Measurements from ENCODE around the gene KDM5B.

DNA sequence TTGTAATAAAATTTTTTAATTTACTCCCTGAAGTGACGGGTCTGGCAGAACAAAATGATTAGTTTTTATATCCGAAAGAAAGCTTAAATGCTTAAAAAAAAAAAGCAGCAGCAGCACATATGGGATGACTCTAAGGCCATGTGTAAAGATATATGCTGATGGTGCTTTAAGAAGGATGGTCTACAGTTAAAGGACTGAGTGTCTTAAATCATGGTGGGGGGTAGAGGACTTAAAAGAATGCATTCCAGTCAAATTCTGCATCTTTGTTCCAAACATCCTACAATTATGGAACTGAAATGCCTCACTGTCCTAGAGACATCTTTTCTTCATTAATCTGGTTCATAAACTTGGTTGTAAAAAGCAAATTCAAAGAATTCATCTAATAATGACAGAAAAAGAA lies 7.0 kb downstream of the KDM5B start:
- TF ChIP-seq, protein P1, sequence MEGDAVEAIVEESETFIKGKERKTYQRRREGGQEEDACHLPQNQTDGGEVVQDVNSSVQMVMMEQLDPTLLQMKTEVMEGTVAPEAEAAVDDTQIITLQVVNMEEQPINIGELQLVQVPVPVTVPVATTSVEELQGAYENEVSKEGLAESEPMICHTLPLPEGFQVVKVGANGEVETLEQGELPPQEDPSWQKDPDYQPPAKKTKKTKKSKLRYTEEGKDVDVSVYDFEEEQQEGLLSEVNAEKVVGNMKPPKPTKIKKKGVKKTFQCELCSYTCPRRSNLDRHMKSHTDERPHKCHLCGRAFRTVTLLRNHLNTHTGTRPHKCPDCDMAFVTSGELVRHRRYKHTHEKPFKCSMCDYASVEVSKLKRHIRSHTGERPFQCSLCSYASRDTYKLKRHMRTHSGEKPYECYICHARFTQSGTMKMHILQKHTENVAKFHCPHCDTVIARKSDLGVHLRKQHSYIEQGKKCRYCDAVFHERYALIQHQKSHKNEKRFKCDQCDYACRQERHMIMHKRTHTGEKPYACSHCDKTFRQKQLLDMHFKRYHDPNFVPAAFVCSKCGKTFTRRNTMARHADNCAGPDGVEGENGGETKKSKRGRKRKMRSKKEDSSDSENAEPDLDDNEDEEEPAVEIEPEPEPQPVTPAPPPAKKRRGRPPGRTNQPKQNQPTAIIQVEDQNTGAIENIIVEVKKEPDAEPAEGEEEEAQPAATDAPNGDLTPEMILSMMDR (IDR thresholded peaks at IDR 0.05): no peak
- TF ChIP-seq ZFX (IDR thresholded peaks at IDR 0.05; ENCODE audit: borderline replicate concordance): no peak
